HG03025 (cell line): ENCODE results near the gene RERE.
"Not testable (repeated sequence)": the region's sequence is repeated elsewhere in the genome, so short reads cannot be mapped to it uniquely, and the experiment has no call there.

Experiments
- ATAC-seq: cut with Tn5 transposase; IDR thresholded peaks from one replicate; pipeline ENCODE4 v1.9.1; 2021; ENCODE audit warnings: mild to moderate bottlenecking, moderate library complexity; ENCODE audit not compliant: unreplicated experiment, low FRiP score

RERE gene

GRCh38 chr1:8727316-8727715, 90.1 kb downstream of the RERE start:
- not testable (repeated sequence) for ATAC-seq

GRCh38 chr1:8726801-8727186, 90.6 kb downstream of the RERE start:
- ATAC-seq, result not testable (repeated sequence)

GRCh38 chr1:8723010-8723409, 94.4 kb downstream of the RERE start:
- no peak for ATAC-seq

GRCh38 chr1:8722366-8722765, 95.1 kb downstream of the RERE start:
- no peak for ATAC-seq

DNA sequence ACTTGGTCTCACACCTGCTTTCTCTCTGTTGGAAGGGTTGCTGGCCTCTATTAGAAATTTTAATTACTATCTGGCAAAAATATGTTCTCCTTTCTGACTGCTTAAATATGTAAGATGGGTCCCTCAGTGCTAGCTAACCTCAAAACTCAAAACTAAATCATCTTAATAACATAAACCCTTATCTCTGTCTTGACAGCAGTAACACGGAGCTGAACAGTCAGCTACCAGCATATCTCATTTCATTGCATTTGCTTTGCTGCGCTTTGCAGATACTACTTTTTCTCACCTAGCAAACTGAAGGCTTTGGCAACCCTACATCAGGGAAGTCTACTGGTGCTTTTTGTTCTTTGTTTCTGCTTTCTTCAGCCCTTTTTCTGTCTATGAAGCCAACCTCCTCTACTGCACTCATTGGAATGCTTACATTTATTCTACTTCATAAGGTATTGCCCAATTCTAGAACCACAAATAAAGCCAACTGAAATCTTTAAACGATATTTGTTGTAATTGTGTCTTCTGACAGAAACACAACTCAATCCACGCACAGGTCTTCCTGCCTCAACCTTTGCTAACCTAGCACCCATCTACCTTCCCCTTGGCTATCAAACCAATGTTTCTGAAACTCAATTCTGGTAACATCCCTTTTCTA, 95.6 kb downstream of the RERE start:
- no peak for ATAC-seq

DNA sequence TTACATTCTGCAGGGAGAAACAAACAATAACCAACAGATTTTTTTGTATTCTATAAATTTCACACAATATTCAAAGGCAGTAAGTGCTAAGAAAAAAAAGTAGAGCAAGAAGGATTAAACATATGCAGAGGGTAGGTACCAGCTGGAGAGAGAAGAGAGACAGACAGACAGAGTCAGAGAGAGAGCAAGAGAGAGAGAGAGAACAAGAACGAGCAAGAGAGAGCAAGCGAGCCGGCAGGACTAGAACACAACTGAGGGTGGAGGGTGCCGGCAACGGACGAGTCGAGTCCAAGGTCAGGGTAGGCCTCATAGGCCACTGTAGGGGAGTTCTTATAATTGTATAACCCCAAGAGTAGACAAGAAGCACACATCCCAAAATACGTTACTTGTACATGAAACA, 97.1 kb downstream of the RERE start:
- no peak for ATAC-seq

GRCh38 chr1:8718850-8719361, 98.5 kb downstream of the RERE start:
- ATAC-seq, result no peak

GRCh38 chr1:8717148-8717547, 100.3 kb downstream of the RERE start:
- ATAC-seq, result no peak

- no peak for ATAC-seq
Measured at GRCh38 chr1:8716238-8716637, 101.2 kb downstream of the RERE start.

DNA sequence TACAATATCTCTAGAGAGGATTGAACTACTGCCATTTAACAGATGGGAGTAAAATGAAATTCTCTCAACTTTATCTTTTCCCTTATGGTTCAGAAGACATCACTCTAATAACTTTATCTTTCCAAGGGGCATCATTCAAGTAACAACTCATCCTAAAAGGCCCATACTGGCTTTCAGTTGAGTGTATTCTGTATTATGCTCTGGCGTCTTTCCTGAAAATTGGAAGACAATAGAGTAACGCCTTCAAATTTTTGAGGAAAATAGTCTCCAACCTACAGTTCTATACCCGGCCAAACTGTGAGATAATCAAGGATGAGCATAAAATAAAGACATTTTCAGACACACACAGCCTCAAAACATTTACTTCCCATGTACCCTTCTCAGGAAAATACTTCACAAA, 103.3 kb downstream of the RERE start:
- no peak for ATAC-seq

GRCh38 chr1:8712413-8713231, 104.8 kb downstream of the RERE start:
- no peak for ATAC-seq

- no peak for ATAC-seq
Measured at GRCh38 chr1:8711873-8712412, 105.5 kb downstream of the RERE start.

DNA sequence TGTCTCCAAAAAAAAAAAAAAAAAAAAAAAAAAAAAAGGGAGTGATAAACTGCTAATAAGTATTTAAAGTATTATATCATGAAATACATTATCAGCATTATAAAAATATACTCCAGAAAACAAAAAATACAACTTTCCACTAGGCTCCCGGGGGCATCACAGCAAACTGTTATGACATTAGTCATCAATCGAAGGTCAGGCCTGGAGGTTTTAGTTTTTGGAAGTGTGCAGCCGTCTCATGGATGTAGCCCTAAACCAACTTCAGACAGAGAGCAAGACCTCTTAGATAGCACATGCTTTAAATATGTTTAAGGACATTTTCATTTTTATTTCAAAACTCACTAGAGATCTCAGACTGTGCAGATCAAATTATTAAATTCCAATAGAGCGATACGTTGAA, 106.3 kb downstream of the RERE start:
- no peak for ATAC-seq

DNA sequence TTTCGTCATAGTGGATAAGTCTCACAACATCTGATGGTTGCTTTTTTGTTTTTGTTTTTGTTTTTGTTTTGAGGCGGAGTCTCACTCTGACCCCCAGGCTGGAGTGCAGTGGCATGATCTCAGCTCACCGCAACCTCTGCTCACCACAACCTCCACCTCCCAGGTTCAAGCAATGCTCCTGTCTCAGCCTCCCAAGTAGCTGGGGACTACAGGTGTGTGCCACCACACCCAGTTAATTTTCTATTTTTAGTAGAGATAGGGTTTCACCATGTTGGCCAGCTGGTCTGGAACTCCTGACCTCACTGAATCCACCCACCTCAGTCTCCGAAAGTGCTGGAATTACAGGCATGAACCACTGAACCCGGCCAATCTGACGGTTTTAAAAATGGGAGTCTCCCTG, 109.2 kb downstream of the RERE start:
- ATAC-seq, result no peak

DNA sequence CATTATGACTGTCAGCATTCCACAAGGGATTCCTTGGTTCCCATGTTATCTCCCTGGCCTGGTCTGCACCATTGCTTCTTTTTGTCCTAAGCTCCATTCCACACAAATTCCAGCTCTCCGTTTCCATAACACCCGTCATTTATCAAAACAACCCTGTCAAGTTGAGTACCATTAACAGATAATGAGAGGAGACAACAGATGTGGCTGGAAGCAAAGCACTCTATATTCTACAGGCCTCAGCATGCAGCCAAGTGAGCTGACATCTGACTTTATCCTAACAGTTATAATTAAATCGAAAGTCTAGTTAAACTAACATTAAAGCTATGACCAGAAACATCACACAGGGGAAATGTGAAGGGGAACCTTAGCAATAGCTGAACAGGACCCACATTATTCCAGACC, 110.4 kb downstream of the RERE start:
- ATAC-seq, result no peak

DNA sequence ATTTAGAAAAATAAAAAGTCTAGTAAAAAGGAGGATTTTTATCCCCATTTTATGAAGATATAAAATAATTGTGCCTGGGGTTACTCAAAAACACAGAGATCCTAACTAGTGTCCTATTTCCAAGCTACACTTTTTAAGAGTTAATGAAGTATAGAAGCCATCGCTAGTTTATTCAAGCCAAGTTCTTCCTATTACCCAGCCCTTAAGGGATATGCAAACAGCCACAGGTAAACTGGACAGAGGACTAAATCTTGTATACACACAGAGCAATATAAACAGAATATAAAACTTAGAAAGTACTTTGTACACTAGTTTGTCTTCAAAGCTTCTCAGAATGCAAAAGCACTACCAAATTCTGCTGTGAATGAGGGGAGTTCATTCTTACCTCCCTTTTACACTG, 111.1 kb downstream of the RERE start:
- ATAC-seq, result no peak

DNA sequence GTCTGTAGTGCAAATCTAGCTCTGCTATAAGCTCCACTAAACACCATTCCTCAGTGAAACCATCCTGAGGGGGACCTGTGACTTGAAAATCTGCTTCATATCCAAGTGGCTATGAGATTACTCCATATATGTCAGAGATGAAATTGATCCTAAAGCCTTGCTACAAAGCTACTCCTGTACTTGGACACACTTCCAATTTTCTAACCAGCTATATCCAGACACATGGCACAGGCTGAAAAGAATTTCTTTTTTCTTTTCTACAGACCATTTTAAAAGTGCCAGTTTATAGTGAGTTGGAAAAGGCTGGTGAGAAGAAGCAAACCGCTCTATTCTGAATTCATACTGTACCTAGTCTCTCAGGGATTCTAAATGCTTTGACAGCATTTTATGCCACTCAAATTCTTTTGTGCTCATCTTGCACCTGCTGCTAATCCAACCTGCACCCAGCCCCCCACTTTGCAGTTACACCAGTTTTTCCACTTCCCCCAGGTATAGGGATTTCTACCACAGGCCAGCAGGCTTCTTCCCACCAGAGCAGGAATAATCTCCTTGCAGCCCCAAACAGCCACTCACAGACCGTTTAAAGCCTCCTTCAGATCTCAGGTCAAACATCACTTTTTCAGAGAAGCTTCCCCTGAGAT, 112.5 kb downstream of the RERE start:
- ATAC-seq, result no peak

DNA sequence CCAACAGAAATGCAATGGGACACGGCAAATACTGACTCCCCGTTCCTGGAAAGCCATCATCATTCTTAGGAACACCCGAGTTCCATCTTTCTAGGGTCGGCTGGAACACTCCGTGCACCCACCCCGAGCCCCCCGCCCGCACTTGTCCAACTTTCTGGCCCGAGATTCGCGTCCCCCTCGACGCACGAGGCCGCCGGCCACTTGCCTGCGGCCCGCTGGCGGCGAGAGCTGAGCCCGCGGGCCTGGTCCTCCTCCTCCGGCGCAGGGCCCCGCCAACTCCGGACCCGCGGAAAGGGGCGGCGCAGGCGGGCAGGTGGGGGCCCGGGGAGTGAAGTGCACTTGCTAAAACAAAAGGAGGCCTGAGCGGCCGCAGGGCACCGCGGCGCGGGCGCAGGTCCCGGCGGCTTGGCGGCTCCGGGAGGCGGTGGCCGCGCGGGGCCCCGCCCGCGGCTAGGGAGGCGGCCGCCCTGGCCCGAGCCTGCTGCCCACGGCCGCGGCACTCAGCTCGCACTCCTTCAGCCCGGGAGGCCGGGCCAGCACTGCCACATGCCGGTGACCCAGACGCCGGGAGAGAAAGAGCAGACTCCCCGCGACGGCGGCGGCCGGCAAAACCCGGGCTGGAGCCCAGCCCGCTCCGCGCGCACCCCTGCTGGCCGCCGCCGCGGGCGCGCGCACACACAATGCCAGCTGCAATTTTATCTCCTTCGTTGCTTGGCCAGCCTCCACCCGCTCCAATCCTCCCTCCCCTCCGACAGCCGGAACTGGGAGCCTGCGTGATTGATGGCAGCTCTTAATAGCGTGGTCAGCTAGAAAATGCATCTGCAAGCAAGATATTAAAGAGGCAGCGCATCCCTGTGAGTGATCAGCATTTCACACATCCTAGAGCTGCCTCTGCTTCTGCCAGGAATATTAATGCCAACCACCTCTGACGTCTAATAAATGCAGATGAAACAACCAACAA, 114.3 kb downstream of the RERE start:
- ATAC-seq, result no peak

DNA sequence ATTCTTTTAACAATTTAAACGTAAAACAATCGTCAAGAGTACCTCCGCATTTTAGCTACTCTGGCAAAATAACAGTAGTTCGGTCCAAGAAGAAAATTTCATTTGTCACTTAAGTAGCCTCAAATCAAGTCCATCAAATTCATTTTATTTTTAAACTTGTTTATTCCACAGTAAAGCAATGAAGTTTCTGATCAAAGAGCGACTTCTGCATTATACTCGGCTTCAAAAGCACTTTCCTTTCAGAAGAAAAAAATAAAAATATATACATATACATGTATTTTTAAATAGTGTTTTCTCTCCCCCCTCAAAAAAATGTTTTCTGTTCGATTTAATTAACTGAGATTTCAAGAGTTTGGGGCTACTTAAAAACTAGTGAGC, 115.0 kb downstream of the RERE start:
- no peak for ATAC-seq

DNA sequence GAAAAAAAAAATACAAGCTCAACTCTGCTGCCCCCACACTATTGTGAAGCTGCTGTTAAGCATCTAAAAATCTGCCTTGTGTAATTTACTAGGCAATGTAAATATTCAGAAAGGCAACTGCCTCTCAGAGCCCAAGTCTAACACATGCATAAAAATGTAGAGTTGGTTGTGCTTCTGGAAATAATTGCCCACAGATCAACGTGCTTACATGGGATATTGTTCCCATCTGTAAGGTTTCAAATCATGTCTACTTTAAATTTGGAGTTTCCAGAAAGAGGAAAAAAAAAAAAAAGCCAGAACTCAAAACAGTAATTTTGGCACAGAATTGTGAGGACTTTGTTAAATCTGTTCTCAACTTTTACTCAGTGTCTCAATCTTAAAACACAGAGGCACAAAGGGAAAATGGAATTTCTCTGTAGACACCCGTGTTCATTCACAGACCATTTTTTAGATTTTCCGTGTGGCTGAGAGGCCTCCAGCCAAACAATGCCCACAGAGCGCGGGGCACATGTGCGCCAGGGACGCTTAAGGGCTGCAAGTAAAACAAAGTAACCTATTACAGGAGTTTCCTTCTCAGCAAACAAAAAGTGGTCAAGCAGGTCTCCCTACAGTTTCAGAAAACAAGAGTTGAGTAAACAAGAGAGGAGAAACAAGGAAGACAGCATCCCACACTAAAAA, 115.5 kb downstream of the RERE start:
- no peak for ATAC-seq
